A549 treated with Hydrocortisone at 1 μM for 4 hours (cell line): ENCODE results near the gene NXPH4. TPM values are rescaled to one million over a fixed set of nuclear protein-coding genes. Genes with fewer than 3 reads are reported as not detected.

Experiments
- total RNA-seq: library from RNA; stranded (reverse); fragments of 200-300 nt; extraction: Qiagen RNA extraction; gene quantifications from 5 replicates; pipeline ENCODE4 v1.2.3, GENCODE V29; 2022

The NXPH4 gene
- 4.1 to 6.0 TPM (median 5.1 TPM) in 5 replicates for total RNA-seq

GRCh38 chr12:57216014-57216911 is at the start of gene NXPH4:
NXPH4 (plus strand) TSS chr12:57216794; CDS start chr12:57216970, 176 bp downstream.

GRCh38 chr12:57229634-57230380 is 13.2 kb downstream of the NXPH4 start, which contains the start of gene SHMT2:
SHMT2 (plus strand) TSS chr12:57229711; CDS start chr12:57229779, 68 bp downstream.

DNA sequence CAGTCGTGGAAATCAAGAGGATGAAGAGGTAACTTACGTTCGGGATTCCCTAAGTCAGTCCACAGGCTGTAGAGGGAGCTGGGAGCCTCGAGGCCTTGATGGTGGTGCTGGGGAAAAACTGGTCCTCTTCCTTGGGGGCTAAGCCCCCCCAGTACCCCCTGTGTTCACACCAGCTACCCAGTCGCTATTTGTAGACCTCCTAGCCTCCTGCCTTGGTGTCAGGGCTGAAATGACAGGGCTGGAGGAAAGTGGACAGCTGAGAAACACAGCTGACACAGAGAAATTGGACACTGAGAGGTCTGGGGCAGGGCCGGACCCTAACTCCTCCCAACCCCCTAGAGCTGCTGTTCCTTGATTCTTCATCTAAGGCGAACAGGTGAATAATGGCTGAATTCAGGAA is 34.4 kb downstream of the NXPH4 start, which contains the start of gene STAC3:
TSS of gene STAC3 (minus strand) at position 232 of the 400 bp plus-strand sequence. CDS start 1,551 bp downstream, outside the sequence.

Other genes starting within 250 kb of the NXPH4 start
- 3.9 to 6.7 TPM (median 5.5 TPM) in 5 replicates for gene ZBTB39, start 210.2 kb upstream of the NXPH4 start, total RNA-seq
- 0.15 to 0.18 TPM in 2 of 5 replicates, not detected in the others for gene TAC3, start 200.3 kb upstream of the NXPH4 start, total RNA-seq
- gene MYO1A, start 166.7 kb upstream of the NXPH4 start, total RNA-seq = 0.21 to 0.40 TPM (median 0.23 TPM) in 5 replicates
- 14.0 to 19.3 TPM (median 15.1 TPM) in 5 replicates for gene NEMP1, start 138.0 kb upstream of the NXPH4 start, total RNA-seq
- 13.6 to 18.4 TPM (median 15.2 TPM) in 5 replicates for gene NAB2, start 127.7 kb upstream of the NXPH4 start, total RNA-seq
- gene STAT6, start 105.4 kb upstream of the NXPH4 start, total RNA-seq = 41.7 to 48.9 TPM (median 46.6 TPM) in 5 replicates
- 12.2 to 18.6 TPM (median 13.7 TPM) in 5 replicates for gene LRP1, start 88.3 kb upstream of the NXPH4 start, total RNA-seq
- gene LRP1-AS, start 69.2 kb upstream of the NXPH4 start, total RNA-seq = not detected in 5 replicates
- gene SHMT2, start 12.9 kb downstream of the NXPH4 start, total RNA-seq = 112 to 153 TPM (median 121 TPM) in 5 replicates
- gene STAC3, start 34.4 kb downstream of the NXPH4 start, total RNA-seq = 0.18 to 0.36 TPM (median 0.30 TPM) in 5 replicates
- 7.6 to 9.8 TPM (median 8.0 TPM) in 5 replicates for gene R3HDM2, start 214.2 kb downstream of the NXPH4 start, total RNA-seq
- 0.05 TPM in 1 of 5 replicates, not detected in the others for gene INHBC, start 218.0 kb downstream of the NXPH4 start, total RNA-seq
- gene INHBE, start 238.5 kb downstream of the NXPH4 start, total RNA-seq = 0.05 to 0.09 TPM in 2 of 5 replicates, not detected in the others
- 4.5 to 6.2 TPM (median 5.6 TPM) in 5 replicates for gene GLI1, start 243.0 kb downstream of the NXPH4 start, total RNA-seq